OCI-LY1 (cell line): ENCODE data around the gene MGAT4C.

Source experiments
- EZH2 ChIP-seq: fragments of 200-600 bp; sonication (generic), shearing (Covaris generic); IDR thresholded peaks from 2 replicates; pipeline ENCODE4 v1.8.0; 2017; ENCODE audit warnings: borderline replicate concordance, mixed run types, mild to moderate bottlenecking, antibody characterized with exemption, low read length, moderate library complexity, mixed read lengths
- TF ChIP-seq, protein P1 (sequence below): fragments of 200-600 bp; sonication (generic), shearing (Covaris generic); IDR thresholded peaks from 2 replicates; pipeline ENCODE4 v1.5.1; 2017; ENCODE audit warnings: mild to moderate bottlenecking, antibody characterized with exemption, low read length, moderate library complexity, mixed read lengths

DNA sequence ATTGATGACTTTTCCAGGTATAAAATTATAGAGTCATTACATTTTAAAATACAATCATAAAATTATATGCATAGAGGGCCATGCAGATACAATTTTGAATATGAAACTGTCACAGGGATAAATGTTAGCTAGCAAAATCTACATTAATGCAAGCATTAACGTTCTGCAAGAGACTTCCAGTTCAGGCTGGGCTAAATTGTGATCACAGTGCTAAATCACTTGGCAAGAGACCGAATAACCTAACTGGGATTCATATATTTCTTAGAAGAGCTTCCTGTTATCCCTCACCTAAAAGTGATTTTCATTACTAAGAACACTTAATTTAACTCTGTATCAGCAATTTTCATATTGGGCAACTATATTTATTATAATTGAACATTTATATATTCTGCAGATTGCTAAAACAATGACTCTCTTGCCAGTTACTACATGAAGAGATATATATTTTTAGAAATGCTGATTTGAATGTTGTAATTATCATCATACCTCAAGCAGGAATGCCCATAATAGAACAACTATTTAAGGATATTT lies 83.2 kb downstream of the MGAT4C start:
- TF ChIP-seq, protein P1, sequence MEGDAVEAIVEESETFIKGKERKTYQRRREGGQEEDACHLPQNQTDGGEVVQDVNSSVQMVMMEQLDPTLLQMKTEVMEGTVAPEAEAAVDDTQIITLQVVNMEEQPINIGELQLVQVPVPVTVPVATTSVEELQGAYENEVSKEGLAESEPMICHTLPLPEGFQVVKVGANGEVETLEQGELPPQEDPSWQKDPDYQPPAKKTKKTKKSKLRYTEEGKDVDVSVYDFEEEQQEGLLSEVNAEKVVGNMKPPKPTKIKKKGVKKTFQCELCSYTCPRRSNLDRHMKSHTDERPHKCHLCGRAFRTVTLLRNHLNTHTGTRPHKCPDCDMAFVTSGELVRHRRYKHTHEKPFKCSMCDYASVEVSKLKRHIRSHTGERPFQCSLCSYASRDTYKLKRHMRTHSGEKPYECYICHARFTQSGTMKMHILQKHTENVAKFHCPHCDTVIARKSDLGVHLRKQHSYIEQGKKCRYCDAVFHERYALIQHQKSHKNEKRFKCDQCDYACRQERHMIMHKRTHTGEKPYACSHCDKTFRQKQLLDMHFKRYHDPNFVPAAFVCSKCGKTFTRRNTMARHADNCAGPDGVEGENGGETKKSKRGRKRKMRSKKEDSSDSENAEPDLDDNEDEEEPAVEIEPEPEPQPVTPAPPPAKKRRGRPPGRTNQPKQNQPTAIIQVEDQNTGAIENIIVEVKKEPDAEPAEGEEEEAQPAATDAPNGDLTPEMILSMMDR, result no peak
- TF ChIP-seq EZH2, result no peak
